Measurements from ENCODE around the gene CDK14.
A peak's percentile ranks its signal among the peaks of the same experiment; 100 is the strongest.
"Not testable (repeated sequence)": the region's sequence is repeated elsewhere in the genome, so short reads cannot be mapped to it uniquely, and the experiment has no call there.

The CDK14 gene

DNA sequence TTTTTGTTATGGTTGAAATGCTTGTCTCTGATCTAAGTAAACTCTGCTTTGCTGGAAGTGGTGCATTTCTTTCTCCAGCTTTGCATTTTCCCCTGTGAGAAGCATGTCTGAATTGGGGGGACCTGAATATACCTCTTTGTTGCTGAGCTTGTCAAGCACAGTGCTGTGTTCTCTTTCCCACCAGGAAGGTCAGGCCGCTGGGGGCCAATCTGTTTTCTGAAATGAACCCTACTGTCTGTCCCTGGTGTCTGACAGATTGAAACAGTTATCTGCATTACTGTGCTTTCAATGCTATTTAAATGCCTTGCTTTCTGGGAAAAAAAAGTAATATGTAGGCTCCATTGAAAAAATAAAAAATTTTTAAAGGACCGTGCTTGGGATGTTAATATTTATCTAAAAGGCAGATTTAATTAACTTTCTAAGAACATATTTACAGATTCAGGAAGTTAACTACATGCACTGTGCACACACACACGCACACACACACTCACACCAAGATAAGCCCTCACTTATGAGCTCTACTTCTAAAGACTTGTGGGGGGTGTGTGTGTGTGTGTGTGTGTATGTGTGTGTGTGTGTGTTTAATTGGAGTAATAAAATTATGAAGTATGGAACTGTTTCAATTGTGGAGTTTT is 541.1 kb downstream of the CDK14 start:
- DNase-seq = no peak

DNA sequence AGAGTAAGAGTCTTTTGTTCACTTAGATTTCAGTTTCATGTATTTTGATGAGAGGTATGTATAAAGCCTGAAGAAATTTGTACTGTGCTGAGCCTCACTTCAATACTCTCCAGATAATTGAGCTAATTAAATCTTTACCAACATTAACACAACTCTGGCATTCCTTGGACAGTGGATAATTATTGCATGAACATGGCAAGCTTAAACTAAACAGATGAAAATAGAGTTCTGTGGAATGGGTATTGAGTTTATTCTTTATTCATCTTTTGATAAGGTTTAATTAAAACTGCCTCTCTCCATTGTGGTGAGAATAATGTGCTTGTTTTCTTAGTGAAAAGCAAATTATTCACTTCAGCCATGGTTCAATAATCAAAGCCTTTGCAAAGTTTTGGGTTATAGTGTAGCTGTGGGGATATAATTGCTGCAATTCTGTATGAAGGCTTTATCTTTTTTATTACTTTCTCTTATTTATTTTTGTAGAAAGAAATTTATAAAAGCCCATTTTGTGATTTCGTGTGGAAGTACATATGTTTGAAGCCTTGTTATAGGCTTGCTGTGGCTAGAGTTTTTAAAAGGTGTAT is 541.8 kb downstream of the CDK14 start:
- DNase-seq = no peak

DNA sequence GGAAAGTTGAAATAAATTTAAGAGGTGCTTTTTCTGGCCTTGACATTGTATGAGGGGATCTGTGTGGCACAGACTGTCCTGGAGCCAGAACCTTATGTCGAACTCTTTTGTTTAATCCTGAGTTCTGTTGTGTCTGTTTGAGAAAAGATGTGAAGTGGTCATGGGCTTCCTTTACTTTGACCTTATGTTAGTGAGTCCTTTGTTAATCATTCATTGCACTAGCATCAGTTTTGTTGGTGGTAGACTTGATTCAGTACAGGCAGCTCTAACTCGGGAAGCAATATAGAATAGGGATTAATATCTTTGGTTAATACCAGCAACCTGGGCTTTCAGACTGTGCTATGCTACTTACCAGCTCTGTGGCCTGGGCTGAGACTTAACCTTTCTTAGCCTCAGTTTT is 544.2 kb downstream of the CDK14 start:
- no peak for DNase-seq

DNA sequence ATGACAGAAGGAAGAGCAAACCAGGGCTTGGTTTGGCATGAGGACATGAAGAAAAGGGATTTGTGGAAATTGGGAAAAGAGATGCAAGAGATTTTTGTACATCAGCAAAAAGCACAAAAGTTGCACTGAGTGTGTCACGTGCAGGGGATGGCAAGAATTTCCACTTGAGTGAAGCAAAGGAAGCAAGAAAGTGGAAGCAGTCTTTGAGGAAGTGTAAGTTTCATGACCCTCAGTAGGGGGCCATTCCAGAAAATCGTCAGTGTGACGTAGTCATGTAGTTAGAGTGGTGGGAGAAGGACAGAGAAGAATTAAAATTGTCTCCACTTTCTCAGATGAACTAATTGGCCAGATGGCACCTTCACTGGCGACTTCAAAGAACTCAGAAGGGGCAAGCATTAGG is 544.9 kb downstream of the CDK14 start:
- DNase-seq = no peak

DNA sequence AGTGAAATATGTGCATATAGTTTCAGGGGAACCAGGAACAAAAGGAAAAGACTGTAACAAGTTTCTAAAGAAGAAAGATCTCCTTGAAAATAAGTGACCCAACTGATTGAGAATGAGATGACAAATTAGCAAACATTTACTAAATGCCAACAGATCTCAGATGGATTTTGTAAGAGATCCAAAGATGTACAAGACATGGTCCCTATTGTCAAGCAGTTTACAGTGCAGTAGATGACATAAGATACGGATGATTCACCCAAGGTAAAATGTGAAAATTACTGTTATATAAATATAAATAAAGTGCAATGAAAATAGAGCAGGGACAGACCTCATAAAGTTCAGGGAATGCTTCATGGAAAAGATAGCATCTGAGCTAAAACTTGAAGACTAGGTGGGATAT is 546.6 kb downstream of the CDK14 start:
- no peak for DNase-seq

DNA sequence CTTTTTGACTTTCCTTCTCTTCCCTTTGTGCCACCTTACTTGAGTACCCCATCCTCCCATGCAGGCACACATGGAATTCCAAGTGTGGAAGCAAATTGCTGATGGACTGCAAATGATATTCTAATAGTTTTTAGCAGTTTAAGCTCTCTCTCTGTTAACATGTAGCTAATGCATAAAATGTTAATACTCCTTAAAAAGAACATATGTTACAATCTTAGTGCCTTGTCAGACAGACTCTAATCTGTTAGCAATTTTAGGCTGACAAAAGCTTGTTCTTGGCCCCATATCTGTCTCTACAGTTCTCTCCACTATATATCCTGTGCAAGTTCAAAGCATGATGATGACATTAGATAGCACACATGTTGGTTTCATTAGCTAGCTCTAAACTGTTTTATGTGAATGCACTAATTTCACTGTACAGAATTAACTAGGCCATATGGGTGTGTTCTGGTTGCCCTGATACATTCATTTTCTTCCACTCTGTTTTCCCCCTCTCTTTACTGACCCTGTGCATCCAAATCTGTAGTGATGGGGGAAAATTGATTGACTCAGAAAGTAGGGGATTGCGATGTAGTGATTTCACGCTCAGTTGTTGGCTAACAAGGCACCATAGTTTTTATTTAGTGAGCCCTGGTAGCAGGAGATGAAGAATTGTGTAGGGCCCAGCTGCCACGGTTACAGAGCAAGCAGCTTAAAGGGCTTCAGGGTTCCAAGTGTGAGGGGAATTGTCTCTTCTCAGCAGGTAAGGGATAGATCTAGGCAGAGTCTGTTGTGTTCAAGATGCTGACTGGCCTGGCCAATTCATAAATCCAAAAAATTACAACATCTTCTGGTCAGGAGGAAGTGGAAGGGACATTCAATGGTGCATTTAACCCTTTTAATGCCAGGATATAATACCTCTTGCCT is 553.5 kb downstream of the CDK14 start:
- no peak for DNase-seq

DNA sequence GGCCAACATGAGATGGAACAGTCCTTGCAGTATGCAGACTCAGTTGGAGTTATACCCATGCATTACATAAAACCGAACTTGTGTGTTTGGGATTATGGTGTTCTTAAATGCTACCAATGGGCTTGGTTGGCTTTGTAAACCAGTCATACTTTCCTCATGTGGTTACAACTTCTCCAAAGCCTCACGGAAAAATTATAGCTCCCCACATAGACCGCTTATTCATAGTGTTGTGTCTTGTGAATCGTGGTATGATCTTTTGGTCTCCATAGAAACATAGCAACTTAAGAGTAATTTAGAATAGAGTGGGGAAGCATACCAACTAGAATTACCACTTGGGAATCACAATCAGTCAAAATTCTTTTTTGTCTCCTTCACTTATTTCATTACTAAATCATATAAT is 555.8 kb downstream of the CDK14 start:
- no peak for DNase-seq

DNA sequence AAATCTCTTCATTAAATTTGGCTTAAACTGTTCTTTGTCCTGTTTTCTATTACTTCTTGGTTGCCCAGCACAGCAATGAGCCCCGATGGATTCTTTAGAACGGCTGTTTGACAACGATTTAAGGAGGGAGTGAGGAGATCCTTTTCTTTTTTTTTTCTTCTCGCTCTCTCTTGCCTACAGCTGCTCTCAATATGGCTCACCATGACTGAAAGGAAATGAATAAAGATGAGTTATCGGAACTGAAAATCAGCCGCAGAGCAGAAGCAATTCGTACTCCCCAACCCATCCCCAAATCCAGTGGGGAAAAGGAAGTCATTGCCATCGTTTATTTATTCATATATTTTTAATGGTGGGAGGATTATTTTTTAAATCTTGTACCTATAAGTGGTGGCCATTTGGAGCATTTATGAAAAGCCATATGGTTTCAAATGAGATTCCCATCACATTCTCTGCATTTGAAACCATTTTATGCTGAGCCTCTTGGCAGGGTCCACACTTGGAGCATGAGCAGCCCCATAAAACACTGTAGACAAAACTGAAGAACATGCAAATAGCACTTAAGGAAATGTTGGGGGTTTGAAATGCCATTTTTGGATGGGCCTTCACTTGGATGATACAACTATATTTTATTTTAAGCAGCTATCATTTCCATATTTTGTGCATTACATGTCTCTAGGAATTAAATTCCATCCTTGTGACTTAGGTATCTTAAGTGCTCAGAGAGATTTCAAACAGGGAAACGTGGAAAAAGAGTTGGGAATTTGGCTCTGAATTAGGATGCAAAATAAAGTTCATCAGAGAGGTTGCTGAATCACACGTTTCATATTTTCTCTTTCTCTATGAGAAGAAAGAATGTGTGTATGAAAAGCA is 560.4 kb downstream of the CDK14 start:
- DNase-seq = no peak

DNA sequence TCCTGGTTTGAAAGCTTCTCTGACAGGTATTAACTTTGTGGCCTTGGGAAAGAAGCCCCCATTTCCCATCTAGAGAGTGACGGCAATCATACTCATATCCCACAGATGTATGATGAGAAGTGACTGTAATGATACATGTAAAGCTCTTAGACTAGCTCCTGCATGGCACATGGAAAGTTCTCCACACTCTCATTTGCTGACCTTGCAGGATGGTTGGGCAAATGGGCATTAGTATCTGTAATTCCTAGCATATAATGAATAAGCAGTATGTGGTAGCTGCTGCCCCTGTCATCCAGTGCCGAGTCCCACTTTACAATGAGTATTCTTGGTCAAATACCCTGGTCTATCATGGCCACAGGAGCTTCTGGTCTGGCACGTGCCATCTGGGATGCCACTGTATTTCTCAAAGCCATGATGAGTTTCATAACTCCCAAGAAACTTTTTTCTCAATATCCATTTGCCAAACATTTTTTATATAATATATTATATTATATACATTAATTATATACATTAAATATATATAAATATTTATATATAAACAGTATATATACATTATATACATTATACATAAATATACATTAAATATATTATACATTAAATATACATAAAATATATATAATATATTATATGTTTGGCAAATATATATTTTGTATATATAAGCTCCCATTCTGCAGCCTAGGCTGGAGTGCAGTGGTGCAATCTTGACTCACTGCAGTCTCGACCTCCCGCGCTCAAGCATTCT is 561.6 kb downstream of the CDK14 start:
- DNase-seq = no peak

DNA sequence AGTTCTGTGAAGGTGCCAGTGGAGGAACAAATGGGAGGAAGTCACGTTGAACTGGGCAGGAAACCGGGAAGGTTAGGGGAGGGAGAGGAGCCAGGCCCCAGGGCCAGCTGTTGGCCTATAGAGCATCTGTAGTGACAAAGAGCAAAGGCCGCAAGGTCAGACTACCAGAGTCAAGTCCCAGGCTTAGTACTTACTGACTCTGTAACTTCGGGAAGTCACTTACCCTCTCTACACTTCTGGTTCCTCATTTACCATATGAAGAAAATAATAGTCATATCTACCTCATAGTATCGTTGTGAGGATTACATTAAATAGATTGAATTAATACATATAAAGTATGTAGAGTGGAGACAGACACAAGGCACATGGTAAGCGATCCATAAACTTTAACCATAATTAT is 566.3 kb downstream of the CDK14 start:
- DNase-seq = no peak

DNA sequence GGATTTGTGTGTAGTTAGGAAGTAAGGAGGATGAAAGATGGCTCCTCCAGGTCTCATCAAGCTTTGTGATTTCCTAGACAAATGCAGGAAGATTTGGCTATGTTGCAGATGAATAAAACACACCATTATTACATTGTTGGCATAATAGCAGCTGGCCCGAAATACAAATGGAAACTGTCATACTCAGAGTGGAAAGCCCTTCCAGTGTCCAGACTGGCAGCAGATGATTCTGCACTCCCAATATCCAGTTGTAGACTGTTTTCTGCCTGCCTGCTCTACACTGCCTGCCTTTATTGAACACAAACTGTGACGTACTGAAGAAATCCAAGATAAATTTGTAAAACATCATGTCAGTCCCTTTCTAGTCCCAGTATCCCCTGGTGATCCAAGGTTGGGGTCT is 568.4 kb downstream of the CDK14 start:
- no peak for DNase-seq

DNA sequence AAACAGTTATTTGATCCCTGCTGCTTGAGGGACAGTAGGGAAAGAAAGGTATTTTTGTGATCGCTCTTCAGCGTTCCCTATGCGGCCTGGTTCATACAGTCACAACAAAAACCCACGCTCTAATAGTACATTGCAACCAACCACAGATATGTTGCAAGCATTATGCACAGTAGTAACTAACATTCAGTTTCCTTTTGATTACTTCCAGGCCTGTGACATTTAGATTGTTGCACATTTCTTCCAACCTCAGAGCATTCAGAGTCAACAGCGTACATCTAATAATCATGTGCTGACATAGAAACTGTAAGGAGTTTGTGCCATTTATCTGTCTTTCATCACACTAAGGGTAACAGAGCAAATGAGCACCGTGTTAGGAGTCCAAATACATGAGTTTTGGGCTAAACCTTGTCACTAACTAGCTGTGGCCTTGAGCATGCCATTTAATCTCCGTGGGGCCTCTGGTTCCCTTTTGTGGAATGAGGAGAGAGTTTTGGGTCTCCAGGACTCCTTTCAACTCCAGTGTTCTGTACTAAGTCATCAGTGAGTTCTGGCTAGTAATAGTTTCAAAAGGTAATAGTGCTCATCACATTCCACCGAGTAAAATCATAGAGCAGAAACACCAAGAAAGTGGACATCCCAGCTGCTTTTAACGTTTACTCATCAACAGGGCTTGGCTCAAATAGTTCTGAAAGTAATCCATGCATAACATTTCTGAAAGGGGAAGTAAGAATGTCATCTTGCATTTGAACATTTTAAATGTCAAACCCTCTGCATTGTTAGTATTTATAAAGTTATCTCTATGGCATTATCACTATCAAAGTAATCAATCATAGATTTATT is 569.1 kb downstream of the CDK14 start:
- DNase-seq = no peak

DNA sequence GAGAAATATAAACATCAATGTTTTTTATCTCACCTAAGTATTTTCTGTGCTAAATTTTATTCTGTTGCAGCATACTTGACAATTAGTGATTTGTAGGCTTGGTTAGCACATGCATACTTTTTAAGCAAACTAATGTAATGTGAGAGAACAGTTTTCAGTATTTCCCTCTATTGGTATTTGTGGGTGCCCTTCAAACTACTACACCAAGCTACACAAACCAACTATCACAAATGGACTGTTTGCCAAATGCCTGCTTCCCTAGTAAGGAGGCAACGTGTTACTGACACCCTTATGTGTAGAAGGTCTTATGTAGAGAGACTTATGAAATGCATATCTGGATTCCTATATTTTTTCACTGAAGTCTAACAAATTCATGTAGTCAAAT is 569.7 kb downstream of the CDK14 start:
- no peak for DNase-seq

DNA sequence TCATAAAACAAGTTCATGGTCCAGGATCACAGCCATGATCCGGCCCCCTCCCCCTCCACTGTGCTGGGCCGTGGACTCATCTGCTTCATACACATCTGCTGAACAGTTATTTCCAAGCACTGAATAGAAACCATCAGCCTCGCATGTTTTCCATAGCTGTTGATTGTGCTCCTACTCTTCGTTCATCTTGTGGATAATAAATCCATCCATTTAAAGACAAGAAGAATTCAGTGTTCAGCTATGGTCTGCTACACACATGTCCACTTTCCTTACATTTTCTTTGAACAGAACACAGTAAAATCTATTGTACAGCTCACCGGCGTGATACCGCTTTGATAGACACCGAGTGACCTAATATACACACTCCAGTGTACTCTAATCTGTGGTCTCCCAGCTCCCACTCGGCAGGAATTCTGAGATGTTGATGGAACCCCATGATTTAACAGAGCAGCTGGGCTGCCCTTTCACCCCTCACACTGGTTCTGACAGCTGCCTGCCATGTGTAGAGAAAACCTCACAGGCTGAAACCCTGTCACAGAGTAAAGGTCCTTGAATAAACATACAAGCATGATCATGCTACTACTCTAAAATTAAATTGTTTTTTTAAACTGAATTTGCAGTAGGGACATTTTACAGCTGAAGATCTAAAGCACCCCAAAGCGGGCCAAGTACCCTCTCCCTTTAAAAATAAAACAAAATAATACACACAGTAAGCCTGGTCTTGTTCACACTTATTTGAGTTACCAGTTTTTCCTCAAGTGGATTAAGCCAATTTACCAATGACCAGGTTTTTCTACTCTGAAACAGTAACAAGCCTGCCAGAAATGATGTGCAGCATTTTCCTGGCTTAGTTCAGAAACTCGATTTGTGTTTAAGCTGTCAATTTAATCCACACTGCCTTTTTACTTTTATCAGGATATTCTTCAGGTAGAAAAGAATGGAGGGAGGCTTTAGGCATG is 573.0 kb downstream of the CDK14 start:
- peak; percentile 41 for DNase-seq

DNA sequence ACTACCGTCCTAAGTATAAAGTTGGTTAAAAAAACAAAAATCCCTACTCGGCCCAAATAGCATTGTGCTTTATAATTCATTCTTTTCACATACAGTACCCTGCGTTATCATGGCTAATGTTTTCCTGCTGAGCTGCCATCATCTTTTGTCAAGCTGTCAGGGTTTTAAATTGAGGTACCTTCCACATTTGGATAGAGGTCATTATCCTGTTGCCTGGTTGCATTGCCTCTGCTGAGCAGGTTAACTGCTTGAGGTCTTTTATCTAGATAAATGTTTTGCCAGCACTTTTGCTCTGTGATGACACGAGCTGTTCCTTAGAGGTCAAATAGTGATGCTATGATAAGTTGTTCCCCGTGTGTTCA is 573.7 kb downstream of the CDK14 start:
- DNase-seq = no peak

DNA sequence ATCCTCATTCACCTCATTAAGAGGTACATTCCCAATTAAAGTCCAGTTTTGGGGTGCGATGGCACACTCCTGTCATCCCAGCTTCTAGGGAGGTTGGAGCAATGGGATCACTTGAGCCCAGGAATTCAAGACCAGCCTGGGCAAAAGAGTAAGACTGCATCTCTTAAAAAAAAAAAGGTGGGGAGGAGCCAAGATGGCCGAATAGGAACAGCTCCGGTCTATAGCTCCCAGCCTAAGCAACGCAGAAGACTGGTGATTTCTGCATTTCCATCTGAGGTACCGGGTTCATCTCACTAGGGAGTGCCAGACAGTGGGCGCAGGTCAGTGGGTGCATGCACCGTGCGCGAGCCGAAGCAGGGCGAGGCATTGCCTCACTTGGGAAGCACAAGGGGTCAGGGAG is 577.1 kb downstream of the CDK14 start:
- DNase-seq = not testable (repeated sequence)

DNA sequence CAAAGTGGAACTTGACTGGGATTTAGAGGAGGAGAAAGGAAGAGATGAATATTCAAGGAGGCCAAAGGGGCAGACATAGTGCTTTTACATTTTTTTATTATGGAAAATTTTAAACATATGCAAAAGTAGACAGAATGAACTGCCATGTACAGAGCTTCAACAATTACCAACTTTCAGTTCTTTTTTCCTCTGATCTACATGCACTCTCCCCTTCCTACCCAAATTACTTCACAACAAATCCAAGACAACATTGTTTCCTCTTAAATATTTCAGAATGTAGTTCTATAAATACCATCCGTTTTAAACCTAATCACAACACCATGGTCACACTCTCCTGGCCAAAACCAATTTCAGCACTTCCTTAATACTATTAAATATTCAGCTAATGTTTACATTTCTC is 584.6 kb downstream of the CDK14 start:
- no peak for DNase-seq

DNA sequence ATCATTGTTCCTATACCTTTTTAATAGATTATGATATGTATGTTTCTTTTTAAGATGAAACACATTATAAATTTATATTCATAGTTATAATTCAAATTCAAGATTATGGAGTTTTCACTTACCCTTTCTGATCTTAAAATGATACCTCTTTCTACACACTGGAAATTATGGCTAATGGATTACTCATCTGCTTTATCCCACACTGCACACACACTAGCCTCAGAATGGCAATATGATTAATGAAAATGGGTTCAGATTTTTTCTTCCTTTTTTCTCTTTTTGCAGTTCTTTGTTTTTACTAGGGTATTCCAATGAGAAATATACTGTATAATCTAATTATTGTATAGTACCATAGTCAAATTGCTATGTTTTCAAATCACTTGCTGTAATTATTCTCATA is 585.8 kb downstream of the CDK14 start:
- DNase-seq = no peak

DNA sequence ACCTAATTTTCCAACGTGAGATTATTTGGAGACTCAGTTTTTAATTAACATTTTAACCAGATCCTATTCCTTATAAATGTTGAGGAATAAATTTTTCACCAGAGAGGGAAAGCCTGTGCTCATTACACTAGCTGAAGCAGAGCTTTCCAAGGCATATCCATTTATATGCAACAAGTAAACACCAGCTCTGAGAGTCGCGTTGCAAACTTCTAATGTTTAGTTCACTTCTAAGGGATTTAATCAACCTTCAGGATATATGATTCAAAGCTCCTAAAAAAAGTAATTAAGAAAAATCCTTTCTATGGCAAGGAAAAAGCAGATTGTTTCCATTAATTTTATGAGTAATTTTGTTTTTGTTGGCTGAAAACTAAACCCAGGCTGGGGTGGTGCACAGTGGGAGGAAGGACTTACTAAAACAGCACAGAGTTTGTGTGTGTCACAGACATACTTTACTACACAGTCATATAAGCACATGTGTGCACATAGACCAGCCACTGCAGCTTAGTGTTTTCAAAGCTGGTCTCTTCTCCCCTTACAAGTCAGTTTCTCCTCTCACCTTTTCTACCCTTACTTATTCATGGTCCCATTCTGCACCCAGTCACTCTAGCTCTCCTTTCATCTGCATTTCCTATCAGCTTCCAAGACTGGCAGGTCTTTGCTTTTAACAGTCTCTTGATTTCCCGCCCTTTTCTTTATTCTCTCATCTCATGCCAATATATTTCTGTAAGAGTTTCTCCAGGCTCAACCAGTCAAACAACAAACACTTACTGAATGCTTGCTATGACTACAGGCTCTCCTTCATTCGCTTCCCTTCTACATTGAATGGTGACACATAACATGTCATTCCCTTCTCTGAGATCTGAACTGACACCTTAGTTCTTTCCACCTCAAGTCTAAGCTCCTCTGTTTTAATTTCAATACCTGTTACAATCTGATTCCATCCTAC is 587.0 kb downstream of the CDK14 start:
- no peak for DNase-seq

Measured in SHP77 treated with DMSO at 0.1 percent for 48 hours (cell line).